GM12872 (cell line): Measurements from ENCODE around the gene ZNF365.

ENCODE experiments used
- CTCF ChIP-seq: IDR thresholded peaks from 3 replicates; pipeline ENCODE4 v1.5.1; 2011; ENCODE audit warnings: low read depth, mild to moderate bottlenecking, low read length, moderate library complexity; ENCODE audit not compliant: insufficient read depth

The ZNF365 gene

DNA sequence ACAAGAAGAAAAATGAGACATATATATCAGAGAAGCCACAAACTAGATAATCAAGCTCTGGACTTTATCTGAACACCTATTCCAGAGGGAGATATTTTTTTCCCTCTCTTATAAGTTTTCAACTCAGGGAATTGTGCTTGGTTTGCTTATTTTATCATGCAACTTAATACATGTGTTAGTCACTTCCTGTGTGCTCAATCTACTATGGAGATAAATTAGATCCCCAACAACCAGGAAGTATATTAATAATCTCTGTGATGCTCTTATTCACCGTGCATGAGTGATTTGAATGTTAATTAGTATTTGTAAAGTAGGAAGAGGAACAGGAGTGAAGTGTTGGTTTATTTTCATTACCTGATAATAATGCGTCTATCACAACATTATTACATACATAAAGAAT is 38.8 kb upstream of the ZNF365 start:
- TF ChIP-seq CTCF = no peak

- no peak for TF ChIP-seq CTCF
These were observed 37.8 kb upstream of the ZNF365 start for GRCh38 chr10:62336404-62336803.

- no peak for TF ChIP-seq CTCF
These were observed 32.8 kb upstream of the ZNF365 start for GRCh38 chr10:62341419-62341818.

DNA sequence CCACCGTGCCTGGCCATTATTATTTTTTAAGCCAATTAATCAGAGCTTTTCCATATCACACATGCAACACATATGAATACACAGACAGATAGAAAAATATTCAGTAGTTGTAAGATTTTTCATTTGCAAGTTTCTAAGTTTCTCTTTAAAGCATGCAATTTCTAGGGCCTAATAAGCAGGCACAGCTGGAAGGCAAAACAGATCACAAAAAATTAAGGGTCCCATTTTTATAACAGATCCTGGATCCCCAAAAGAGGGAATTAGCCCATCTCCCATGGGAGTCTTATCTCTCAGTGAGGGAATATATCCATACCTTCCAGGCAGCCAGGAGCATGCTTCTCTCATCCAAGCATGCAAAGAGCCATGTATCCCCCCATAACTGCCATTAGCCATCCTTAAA is 31.2 kb upstream of the ZNF365 start:
- no peak for TF ChIP-seq CTCF

- no peak for TF ChIP-seq CTCF
These were observed 26.1 kb upstream of the ZNF365 start for GRCh38 chr10:62348029-62348428.

GRCh38 chr10:62352356-62352970 is 21.7 kb upstream of the ZNF365 start:
- no peak for TF ChIP-seq CTCF

DNA sequence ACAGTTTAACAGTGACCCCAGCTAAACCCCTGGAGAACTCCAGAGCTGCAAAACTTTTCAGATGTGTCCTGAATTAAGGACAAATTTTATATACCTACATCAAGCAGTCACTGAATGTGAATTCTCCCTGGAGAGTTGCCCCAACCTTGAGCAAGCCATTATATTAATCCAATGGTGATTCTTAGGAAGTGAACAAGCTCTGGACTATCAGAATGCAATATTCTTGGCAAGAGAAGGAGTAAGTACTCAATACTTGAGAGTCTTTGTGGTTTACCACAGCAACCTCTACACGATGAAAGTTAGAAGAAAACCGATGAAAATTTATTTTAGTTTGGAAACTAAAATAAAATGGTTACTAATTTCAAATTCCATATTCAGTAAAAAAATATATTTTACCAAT is 19.3 kb upstream of the ZNF365 start:
- TF ChIP-seq CTCF = no peak

- no peak for TF ChIP-seq CTCF
These were observed 17.7 kb upstream of the ZNF365 start for GRCh38 chr10:62356447-62356846.
